ENCODE data around the gene ZNF536. TPM values are rescaled to one million over a fixed set of nuclear protein-coding genes. Genes with fewer than 3 reads are reported as not detected.

The ZNF536 gene
- total RNA-seq, 1 donor from 2014 or later, result not detected

DNA sequence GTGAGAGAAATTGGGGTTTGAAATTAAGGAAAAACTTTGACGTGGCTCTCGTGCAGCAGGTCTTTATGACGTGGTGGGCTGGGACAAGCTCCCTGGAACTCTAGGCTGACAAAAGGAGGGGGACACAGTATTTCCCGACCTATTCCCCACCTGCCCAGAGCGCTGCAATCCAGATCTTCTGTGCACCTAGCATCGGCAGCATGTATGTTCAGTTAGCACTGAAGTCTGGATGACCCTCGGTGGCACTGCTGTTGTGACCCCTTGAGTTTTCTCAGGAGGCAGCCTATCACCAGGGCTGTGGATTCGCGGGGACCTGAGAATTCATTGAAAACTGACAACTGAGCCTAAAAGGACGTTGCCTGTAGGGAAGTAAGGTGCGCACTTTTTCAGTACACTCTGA lies 9.1 kb upstream of the ZNF536 start:
- no peak for DNase-seq (ENCODE audit: low read depth, low spot score)

DNA sequence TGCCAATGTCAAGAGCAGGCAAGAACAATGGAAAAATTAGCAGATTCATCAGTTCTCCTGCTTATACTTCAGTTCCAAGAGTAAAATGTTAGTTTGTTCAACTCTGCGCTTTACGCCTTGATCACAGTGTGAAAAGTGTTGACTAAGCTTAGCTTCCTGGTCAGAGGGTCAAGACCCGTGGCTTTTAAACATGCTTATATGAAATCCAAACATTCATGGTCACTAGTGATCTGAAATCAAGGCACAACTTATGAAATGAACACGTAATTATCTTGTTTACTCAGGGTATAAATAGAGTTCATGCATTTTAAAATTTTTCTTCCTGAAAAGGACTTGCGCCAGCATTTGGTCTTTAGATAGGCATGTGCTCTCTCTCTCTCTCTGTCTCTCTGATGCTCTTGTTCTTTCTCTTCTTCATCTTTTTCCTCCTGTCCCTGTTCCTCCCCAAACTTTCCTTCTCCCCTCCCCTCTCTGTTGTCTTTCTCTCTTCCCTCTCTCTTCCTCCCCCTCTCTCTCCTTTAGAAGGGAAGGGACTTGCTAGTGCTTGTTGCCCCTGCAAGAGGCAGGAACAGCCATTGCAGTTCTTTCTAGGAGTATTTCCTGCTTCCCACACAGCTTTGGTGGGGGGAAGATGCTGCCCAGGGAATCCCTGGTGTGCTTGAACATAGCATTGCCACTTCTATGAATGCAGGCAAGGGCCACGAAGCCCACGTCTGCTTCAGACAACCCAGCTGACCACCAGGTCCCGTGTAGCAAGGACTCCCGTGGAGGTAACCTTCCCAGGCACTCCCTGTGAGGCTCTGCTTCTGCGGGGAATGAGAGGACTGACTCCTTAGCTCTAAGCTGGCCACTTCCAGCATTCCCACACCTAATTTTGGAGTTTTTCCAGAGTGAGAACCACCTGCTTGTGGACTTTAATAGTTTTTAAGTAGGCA lies 7.1 kb upstream of the ZNF536 start:
- DNase-seq (ENCODE audit: low read depth, low spot score), result no peak

DNA sequence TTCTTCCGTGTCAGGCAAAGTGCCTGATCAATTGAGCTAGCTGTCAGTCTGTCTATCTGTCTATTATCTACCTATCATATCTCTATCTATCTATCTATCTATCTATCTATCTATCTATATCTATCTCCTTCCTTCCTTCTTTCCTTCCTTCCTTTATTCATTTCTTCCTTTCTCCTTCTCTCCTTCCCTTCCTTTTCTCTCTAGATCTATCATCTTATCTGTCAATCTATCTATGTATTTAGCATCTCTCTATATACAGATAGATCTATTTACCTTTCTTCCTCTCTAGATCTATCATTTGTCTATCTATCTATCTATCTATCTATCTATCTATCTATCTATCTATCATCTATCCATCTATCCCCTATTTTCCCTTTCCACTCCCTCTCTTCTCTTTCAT lies 5.9 kb upstream of the ZNF536 start:
- DNase-seq (ENCODE audit: low read depth, low spot score), result no peak

DNA sequence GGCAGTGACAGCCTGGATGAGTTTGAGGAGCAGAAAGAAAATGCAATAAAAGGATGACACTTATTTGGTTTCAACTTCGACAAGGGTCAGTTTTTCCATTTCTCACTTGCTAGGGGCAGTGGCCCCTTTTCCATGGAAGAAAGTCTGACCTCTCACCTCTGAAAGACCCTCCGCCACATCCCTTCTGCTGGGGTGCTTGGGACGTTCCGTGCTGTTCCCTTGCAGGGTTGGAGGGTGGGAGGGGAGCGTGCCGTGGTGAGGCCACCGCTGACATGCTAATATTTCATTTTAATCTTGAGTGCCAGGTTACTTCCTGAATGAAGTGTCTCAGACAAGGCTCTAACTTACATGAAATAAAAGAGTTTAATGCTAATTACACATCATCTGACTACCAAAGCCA lies 5.2 kb upstream of the ZNF536 start:
- no peak for DNase-seq (ENCODE audit: low read depth, low spot score)

DNA sequence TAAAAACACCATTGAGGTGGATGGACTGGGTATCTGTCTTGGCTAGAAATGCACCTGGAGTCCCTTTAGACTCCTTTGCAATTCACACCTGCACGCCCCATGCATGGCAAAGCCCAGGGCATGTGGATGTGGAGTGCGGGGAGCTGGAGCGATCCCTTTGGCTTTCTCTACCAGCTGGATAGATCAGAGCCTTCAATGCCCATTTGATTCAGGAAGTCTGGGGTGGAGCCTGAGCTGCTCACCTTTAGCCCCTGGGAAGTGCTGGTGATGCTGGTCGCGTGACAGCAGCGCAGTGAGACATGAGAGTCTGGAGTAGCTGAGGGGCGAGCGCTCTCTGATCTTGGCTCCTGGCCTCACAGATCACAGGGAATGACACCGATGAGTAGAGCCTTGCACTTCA lies 4.8 kb upstream of the ZNF536 start:
- DNase-seq (ENCODE audit: low read depth, low spot score), result no peak

DNA sequence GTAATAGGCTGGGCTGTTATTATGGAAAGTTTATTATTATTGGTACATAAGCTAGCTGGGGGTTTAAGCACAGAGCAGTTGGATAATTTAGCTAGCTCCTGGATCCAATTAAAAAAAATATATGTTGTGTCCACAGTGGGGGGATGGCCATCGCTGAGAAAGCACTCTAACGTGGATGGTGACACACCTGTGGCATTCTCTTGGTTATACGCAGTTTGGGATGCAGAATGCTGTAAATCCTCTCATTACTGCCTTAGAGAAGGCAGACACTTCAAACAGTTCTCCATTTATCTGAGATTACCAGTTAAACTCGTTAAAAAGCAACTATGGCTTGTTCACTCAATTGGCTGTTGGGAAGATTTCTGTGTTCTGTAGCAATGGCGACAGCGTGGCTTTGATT lies 2.4 kb upstream of the ZNF536 start:
- no peak for DNase-seq (ENCODE audit: low read depth, low spot score)

DNA sequence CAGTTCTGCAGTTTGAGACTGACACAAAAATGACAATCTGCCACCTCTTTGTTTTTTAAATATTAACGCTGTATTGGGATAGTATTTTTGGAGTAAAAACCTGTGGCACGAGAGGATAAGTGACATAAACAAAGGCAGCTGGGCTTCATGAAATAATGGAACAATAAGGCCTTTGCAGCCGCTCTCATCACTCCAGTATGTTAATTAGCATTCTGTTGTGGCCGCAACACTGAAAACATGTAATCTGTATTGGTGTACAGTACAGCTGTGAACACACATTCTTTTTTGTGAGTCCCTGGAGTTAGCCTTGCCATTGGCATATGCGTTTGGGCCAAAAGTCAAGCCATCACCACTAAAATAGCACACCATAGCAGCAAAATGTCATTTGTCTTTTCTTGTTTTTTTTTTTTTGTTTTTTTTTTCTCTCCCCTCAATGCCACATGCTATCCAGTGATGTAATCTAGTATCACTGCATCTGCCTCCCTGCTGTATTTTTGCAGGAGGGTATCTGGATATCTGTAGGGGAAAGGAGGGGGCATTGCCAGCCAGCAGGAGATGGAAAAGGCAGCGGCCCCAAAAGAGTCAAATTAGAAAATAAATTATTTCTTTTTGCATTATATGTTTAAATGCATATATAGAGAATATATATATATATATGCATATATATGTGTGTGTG lies 885 bp upstream of the ZNF536 start:
- DNase-seq (ENCODE audit: low read depth, low spot score), result no peak

DNA sequence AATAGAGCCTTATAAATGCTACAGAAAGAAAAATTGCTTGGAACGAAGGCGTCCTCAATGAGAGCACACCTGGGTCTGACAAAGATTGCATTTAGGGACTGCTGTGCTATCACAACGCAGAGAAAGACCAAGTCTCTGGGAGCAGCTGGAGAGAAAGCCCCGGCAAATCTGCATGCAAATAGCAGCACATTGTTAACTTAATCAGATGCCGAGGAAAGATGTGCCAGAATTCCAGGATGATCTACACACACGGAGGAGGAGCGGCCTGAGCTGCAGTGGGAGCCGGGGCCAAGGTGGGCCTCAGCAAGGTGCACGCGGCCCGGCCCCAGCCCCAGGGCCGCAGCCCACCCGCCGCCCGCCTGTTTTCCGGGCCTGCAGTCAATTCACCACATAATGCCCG lies 1.4 kb downstream of the ZNF536 start:
- DNase-seq (ENCODE audit: low read depth, low spot score), result no peak

DNA sequence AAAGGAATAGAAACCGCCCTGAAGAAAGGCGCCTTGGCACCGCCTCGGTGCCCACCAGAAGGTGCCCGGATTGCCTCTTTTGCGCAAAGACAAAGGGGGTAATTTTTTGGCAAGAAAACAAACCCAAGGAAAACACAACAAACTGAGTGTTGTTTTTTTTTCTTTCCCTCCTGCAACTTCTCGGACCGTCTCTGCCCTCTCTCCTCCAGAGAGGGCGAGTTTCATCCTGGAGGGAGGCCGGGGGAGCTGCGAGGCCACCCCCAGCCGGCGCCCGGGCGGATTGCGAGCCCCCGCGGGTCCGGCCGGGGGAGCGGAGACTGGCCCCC lies 2.3 kb downstream of the ZNF536 start:
- DNase-seq (ENCODE audit: low read depth, low spot score), result no peak

DNA sequence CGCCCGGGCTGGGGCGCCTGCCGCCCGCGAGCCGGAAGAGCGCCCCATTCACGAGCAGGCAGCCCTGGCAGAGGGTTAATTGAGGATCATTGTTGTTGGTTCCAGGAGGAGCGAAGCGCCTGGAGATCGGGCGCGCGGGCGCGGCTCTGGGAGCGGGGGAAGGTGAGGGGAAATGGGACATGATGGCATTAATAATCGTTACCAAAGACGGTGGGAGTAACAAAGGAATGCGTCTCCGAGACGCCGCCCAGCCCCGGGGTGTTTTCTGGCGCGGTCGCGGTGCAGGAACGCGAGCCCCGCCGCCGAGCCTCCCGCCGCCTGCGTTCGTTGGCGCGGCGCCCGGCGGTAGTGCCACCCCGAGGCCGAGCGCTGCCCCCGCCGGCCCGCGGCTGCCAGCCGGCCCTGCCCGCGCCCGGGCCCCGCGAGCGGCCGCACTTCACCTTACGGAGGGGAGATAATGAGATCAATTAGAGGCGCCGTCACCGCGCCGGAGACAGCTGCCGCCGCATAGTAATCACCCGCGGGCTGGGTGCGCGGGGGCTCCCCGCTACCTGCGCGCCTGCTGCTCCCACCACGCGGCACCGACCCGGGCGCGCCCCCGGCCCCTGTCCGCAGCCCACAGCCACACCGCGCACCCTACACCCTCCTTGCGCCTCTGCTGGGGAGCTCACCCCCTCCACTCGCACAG lies 2.8 kb downstream of the ZNF536 start:
- DNase-seq (ENCODE audit: low read depth, low spot score), result no peak

DNA sequence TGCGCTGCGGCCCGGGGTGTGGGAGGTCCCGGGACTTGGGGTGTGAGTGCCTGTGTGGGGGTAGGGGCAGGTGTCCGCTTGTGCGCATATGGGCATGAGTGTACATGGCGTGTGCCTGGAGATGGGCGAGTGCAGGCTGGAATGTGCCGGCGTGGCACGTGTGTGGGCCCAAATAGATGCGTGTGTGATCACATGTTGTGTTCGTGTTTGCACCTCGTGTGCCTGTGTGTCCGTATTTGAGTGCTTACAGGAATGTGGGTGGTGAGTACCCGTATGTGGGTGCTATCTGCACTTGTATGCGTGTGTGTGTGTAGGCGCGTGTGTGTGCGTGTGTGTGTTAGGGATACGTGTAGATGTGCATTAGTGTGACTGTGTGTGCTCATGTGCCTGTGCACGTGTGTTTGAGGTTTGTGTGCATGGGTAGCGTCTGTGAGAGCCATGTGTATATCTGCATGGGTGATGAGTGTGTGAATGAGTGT lies 3.4 kb downstream of the ZNF536 start:
- no peak for DNase-seq (ENCODE audit: low read depth, low spot score)

DNA sequence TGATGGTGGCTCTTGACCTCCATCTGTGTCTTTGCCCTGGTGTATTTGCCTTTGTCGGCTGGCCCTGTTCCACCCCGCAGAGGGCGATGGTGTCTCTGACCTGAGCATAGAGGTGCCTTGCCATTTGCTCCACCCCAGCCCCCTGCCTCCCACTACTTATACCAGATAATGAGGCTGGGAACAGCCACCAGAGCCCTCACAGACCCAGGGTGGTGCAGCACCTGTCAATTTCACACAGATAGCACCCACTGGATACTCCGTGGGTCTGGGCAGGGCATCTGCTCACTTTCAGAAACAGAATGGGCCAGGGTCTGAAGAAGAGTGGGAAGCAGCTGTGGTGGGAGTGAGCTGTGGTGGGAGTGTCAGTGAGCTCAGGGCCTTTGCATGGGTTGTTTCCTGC lies 4.1 kb downstream of the ZNF536 start:
- DNase-seq (ENCODE audit: low read depth, low spot score), result no peak

DNA sequence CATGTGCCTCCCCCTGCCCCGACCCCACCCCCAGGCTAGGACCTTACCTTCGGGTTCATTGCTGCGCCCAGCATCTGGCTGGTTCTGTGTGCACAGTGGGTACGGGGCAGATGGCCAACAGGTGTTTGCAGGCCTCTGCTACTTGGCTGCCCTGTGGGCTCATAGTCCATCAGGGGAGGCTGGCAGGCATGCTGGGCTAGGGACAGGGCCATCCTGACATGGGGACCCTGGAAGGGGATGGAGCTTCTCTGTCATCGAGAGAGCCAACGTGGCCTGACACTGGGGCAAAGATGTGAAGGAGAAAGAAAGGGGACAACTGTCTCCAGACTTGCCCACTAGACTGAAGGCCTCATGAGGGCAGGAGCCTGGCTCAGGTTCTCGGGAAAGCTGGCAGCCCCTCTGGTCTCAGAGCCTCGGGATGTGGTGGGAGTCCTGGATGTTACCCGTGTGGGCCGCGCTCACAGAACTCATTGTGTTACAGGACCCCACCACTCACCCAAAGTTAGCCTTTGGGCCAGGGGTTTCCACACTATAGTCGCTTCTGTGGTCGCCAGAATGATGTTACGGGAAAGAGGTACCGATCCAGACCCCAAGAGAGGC lies 4.7 kb downstream of the ZNF536 start:
- DNase-seq (ENCODE audit: low read depth, low spot score), result no peak

DNA sequence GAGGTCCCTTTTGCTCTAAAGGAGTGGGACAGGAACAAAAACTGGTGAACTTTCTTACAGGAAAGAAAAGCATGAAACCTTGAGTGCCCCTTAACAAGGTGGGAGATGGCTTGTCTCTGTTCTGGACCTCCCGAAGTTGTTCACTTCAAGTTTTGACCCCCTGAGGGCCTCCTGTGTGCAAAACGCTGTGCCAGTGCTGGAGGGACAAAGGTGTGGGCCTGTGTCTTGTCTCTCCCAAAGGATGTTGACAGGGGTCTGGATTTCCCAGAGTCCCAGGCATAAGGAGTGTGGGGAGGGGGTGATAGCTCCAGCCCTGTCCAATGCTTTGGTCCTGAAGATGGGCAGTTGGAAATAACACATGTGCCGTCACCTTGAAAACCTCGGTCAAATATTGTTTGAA lies 6.5 kb downstream of the ZNF536 start:
- DNase-seq (ENCODE audit: low read depth, low spot score), result no peak

DNA sequence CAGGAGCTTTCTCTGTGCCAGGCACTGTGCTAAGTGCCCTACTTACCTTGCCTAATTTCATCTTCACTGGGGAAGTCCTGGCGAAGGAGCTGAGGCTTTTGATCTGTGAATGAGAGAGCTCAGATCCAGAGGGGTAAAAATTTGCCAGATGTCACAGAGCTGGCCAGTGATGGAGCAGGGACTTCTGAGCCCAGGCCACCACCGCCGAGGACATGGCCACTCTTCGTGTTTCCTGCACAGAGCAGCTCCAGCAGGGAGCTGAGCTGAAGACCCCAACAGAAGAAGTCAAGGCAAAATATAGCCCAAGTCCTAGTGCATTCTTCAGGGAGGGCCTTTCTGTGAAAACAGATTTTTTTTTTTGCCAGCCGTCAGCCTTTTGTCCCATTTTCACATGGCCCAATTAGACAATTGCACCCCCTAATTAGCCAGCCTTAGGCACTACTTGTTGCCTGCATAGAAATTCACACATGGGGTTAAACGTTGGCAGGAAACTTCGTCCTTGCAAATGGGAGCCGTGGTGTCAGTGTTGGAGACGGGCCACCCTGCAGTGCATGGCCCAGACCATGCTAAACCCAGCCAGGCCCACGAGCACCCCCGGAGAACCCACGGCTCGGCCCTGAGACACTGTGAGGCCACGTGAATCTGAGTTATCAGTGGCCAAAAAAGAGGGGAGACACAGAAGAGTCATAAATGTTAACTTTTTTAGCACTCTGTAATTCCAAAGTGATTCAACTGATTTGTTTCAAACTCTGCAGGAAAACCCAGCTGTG lies 7.8 kb downstream of the ZNF536 start:
- no peak for DNase-seq (ENCODE audit: low read depth, low spot score)

DNA sequence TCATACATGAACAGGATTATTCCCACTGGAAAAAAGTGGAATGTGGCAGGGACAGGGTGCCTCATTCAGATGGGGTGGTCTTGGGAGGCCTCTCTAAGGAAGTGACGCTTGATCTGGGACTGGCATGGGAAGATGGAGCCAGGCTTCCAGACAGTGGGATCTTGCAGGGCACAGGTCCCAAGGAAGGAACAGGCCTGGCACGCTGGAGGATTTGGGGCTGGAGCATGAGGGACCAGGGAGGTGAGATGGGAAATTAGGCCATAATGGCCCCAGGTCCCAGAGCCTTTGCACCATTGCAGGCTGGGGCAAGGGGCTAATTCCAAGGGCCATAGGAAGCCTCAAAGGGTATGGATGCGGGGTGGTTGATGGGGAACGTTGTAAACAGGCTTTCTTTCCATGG lies 9.2 kb downstream of the ZNF536 start:
- no peak for DNase-seq (ENCODE audit: low read depth, low spot score)

DNA sequence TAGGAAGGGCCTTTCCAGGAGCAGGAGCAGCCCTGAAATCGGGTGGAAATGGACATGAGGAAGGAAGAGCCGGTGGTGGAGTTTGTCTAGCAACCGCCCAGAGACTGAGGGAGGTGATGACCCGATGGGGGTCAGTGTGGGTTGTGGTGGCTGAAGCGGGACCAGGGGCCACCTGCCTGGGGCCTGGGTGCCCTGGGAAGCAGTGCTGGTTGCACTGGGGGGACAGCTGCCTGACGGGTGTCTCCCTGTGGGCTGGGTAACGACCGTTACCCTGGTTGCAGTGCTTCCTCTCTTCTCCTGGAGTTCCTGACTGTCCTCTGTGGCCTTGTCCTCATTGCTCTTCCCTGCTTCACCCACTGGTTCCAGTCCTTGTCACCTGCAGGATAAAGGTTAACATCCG lies 13.0 kb downstream of the ZNF536 start:
- no peak for DNase-seq (ENCODE audit: low read depth, low spot score)

DNA sequence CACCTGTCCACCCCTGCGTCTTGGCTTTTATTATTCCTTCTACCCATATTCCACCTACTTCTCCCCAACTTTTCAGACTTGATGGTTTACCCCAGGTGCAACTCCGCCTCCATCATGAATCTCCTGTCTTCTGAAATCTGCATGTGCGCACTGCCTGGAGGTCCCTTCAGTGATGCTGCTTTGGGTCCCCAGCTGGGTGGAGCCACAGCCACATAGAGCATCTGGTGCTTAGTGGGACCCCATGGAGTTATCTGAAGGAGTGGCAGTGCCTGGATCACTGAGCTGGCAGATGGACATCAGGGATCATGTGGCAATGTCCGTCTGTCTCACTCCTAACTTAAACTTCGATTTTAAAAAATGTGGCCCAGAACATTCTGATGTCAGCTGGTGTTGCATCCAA lies 13.5 kb downstream of the ZNF536 start:
- no peak for DNase-seq (ENCODE audit: low read depth, low spot score)

DNA sequence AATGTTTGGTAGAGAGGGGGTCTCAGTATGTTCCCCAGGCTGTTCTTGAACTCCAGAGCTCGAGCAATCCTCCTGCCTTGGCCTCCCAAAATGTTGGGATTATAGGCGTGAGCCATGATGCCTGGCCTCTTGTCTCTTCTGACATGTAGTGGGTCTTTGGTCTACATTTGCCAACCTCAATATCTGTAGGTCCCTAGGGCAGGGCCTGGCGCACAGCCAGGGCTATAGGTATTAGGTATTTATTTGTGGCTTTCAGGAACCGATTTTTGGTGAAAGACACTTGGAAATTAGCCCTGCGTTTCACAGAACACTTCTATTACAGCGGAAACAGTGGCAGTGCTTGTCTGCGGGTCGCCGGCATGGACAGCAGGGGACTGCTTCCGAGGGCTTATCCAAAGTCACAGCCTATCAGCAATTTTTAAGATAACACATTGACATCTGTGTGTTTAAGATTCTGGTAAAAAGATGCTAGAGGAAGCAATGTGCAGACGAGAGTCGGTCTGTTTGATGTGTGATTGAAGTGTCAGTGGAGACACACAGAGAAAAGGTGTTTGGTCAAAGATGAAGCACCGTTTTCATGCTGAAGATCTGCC lies 14.5 kb downstream of the ZNF536 start:
- no peak for DNase-seq (ENCODE audit: low read depth, low spot score)

DNA sequence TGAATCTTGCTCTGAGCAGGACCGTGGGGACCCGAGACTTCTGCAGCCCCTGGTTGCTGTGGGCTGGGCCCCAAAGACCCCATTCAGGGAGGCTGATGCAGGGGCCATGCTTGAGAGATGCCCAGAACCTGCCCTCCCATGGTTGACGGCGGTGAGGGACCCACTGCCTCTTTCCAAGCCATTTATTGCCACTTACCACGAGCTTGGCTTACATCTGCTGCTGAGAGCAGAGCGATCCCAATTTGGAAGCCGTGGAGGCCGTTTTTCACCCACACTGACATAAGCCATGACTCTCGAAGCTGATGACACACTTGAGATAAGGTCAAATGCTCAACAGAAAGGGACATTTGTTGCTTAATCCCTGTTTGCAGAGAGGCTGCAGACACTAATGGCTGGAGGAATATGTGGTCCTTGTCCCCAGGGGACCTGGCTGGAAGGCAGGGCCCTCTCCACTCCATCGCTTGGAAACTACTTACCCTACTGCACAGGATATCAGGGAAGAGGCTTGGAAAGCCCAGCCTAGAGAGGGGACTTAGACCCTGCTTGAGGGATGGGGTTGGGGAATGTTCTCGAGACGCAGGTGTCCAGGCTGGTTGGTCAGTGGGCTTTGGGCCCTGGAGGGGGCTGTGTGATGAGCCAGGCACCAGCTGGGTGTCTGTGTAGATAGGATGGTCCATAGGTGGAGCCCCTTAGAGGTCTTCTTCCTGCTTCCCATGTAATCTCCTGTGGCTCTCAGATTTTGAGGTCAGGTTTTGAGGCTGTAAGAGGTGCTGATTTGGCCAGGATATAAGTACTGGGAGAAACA lies 15.3 kb downstream of the ZNF536 start:
- DNase-seq (ENCODE audit: low read depth, low spot score), result no peak

All from pulmonary artery endothelial cell (primary cell).